ENCODE measurements around the gene NXPH2. TPM values are rescaled to one million over a fixed set of nuclear protein-coding genes. Genes with fewer than 3 reads are reported as not detected.

Gene NXPH2
- total and polyA plus RNA-seq, 9 donors: 0.67 to 10.0 (median 2.5) TPM

- WGBS, 3 donors: 84 to 87% (median 86%) methylated on average over 10 of the region's 10 CpGs
- no peak overlapping the region for H3K4me3 ChIP-seq
- intact Hi-C loops (cut with DNase I): no loop called here
- no peak for DNase-seq
- H3K27me3 ChIP-seq: no peaks in the 10 kb centered on the region
- TF ChIP-seq CTCF (IDR thresholded peaks at IDR 0.05) (no peak), POLR2A (IDR thresholded peaks at IDR 0.05) (no peak), EP300 (IDR thresholded peaks at IDR 0.05) (no peak)
- H3K36me3 ChIP-seq: no peaks in the 10 kb centered on the region
- H3K27ac ChIP-seq: no peak overlapping the region
- H3K9me3 ChIP-seq: no peaks in the 10 kb centered on the region
- no peaks in the 10 kb centered on the region for H3K4me1 ChIP-seq (ENCODE audit: insufficient read depth)
These were observed 108.6 kb downstream of the NXPH2 start for GRCh38 chr2:138671566-138671965.

- intact Hi-C loops (cut with DNase I): no loop called here
- H3K27me3 ChIP-seq: no peaks in the 10 kb centered on the region
- H3K36me3 ChIP-seq: no peaks in the 10 kb centered on the region
- no peak overlapping the region for H3K27ac ChIP-seq
- H3K4me1 ChIP-seq (ENCODE audit: insufficient read depth): no peaks in the 10 kb centered on the region
- H3K4me3 ChIP-seq: no peak overlapping the region
- WGBS, 3 donors: 70 to 74% (median 71%) methylated on average over 5 of the region's 5 CpGs
- no peak for TF ChIP-seq EP300 (IDR thresholded peaks at IDR 0.05)
- no peak for TF ChIP-seq CTCF (IDR thresholded peaks at IDR 0.05)
- no peak for TF ChIP-seq POLR2A (IDR thresholded peaks at IDR 0.05)
- H3K9me3 ChIP-seq: no peaks in the 10 kb centered on the region
- DNase-seq: no peak
These were observed 109.5 kb downstream of the NXPH2 start for GRCh38 chr2:138670734-138671133.

GRCh38 chr2:138665937-138666336 lies 114.3 kb downstream of the NXPH2 start:
- no peaks in the 10 kb centered on the region for H3K36me3 ChIP-seq
- intact Hi-C loops (cut with DNase I): no loop called here
- WGBS, 3 donors: 73 to 85% (median 82%) methylated on average over 2 of the region's 2 CpGs
- H3K27me3 ChIP-seq: no peaks in the 10 kb centered on the region
- no peak overlapping the region for H3K27ac ChIP-seq
- DNase-seq: no peak
- TF ChIP-seq EP300 (IDR thresholded peaks at IDR 0.05) (no peak), POLR2A (IDR thresholded peaks at IDR 0.05) (no peak), CTCF (IDR thresholded peaks at IDR 0.05) (no peak)
- no peaks in the 10 kb centered on the region for H3K4me1 ChIP-seq (ENCODE audit: insufficient read depth)
- no peaks in the 10 kb centered on the region for H3K9me3 ChIP-seq
- no peak overlapping the region for H3K4me3 ChIP-seq

GRCh38 chr2:138658187-138658894 lies 121.8 kb downstream of the NXPH2 start:
- H3K27ac ChIP-seq: no peak overlapping the region
- no peak for DNase-seq
- WGBS, 3 donors: 88 to 91% (median 89%) methylated on average over 3 of the region's 3 CpGs
- no peaks in the 10 kb centered on the region for H3K36me3 ChIP-seq
- intact Hi-C loops (cut with DNase I): no loop called here
- no peaks in the 10 kb centered on the region for H3K27me3 ChIP-seq
- H3K4me3 ChIP-seq: no peak overlapping the region
- H3K4me1 ChIP-seq (ENCODE audit: insufficient read depth): no peaks in the 10 kb centered on the region
- no peaks in the 10 kb centered on the region for H3K9me3 ChIP-seq
- no peak for TF ChIP-seq CTCF (IDR thresholded peaks at IDR 0.05)
- TF ChIP-seq EP300 (IDR thresholded peaks at IDR 0.05): no peak
- no peak for TF ChIP-seq POLR2A (IDR thresholded peaks at IDR 0.05)

Data from ovary (tissue), 9 donors.